Kidney (tissue), 14 donors: ENCODE data around the gene UBAP1L. TPM values are rescaled to one million over a fixed set of nuclear protein-coding genes. Genes with fewer than 3 reads are reported as not detected.
A peak's percentile ranks its signal among the peaks of the same experiment; 100 is the strongest.

ENCODE experiments used
- DNase-seq, 5 donors: peaks; one replicate each; pipeline ENCODE4 v3.0.0-alpha.2; 2013 to 2020
- FAIRE-seq: peaks from 2 replicates; lab custom pipeline; 2012; peaks lifted over from hg19 to GRCh38; lab: Jason Lieb, UNC
- H3K27ac ChIP-seq, 2 donors: one replicate each; pipeline ENCODE4 v1.7.0; 2013; ENCODE audit warnings: low read depth in 2 of 2, low read length in 2 of 2, inconsistent platforms in 1 of 2
- H3K27me3 ChIP-seq: one replicate; pipeline ENCODE4 v1.7.1; 2013; ENCODE audit warnings: low read length, inconsistent platforms; ENCODE audit not compliant: control insufficient read depth, insufficient read depth
- H3K36me3 ChIP-seq, 3 donors: one replicate each; pipeline versions ENCODE4 v1.7.0 to v1.7.1; 2013; ENCODE audit warnings: low read length in 3 of 3, control low read depth in 1 of 3, inconsistent platforms in 1 of 3; ENCODE audit not compliant: insufficient read depth in 3 of 3, control insufficient read depth in 2 of 3
- H3K4me1 ChIP-seq, 3 donors: one replicate each; pipeline versions ENCODE4 v1.7.0 to v1.7.1; 2013; ENCODE audit warnings: low read length in 3 of 3, inconsistent platforms in 1 of 3, low read depth in 1 of 3; ENCODE audit not compliant: control insufficient read depth in 2 of 3, insufficient read depth in 2 of 3
- H3K4me3 ChIP-seq, 3 donors: one replicate each; pipeline versions ENCODE4 v1.7.0 to v1.8.1; 2013; ENCODE audit warnings: low read length in 3 of 3, control low read depth in 1 of 3, inconsistent platforms in 1 of 3
- H3K9ac ChIP-seq, 3 donors: one replicate each; pipeline versions ENCODE4 v1.7.0 to v1.7.1; 2013; ENCODE audit warnings: low read length in 3 of 3, control low read depth in 1 of 3, inconsistent platforms in 1 of 3
- H3K9me3 ChIP-seq, 3 donors: one replicate each; pipeline versions ENCODE4 v1.7.0 to v1.7.1; 2013; ENCODE audit warnings: low read length in 3 of 3, control low read depth in 1 of 3, inconsistent platforms in 1 of 3; ENCODE audit not compliant: control insufficient read depth in 2 of 3, insufficient read depth in 1 of 3
- intact Hi-C: fragments of 100-400 bp; cut with DNase I; formaldehyde crosslinking; loops from one replicate; pipeline ENCODE4 v1.11.1; 2022
- polyA plus RNA-seq: library from polyadenylated mRNA; stranded (reverse); fragments of 350-450 nt; fragmentation: Illumina TruSeq; extraction: RNeasy Lipid Tissue Mini Kit (QIAGEN cat#74804); gene quantifications from one replicate; pipeline ENCODE4 v1.2.3, GENCODE V29; 2014; ENCODE audit warnings: low read depth, low replicate concordance; ENCODE audit not compliant: insufficient read depth
- total RNA-seq: library from RNA; stranded (reverse); fragmentation: NEBNext Ultra II Directional; extraction: Animal tissue kit (Norgen Biotek cat#: 25700); gene quantifications from one replicate; pipeline ENCODE4 v1.2.1, GENCODE V29; 2021
- TF ChIP-seq, protein P1 (sequence below): IDR thresholded peaks from 3 replicates; pipeline ENCODE4 v1.5.1; 2012; ENCODE audit warnings: mild to moderate bottlenecking, moderate library complexity, borderline replicate concordance; ENCODE audit not compliant: insufficient read depth; ENCODE audit errors: extremely low read depth
- donor health status: control.
- donor health status: control.
- donor health status: control.
- donor health status: control.
- donor health status: control.
- donor health status: DM: yes; HTN: yes; CAD: no.
- donor health status: Normal renal cell carcinoma (clear cell type).

Gene UBAP1L
- total and polyA plus RNA-seq, 2 donors from 2014 or later, result 2.1 to 5.4 TPM

DNA sequence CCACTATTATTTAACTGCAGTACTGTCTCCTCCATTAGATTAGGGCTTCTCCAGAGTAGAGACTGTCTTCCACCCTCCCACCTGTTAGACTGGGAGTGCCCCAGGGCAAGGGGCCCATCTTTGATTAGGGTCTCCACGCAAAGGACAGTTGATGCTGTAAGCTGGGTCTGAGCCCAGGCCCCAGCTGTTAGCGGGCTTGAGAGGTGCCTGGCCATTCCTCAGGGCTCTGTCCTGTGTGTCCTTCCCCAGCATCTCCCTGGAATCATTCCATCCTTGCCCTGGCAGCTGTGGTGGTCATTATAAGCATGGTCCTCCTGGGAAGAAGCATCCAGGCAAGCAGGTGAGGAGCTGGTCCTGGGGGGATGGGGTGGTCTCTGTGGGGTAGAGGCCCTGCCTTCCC lies 63.7 kb downstream of the UBAP1L start:
- H3K27ac ChIP-seq, result no peak overlapping the region
- H3K9ac ChIP-seq, result no peak overlapping the region
- intact Hi-C loops, result no loop called here
- DNase-seq, result no peak
- no peak overlapping the region for H3K4me3 ChIP-seq
- no peaks in the 10 kb centered on the region for H3K36me3 ChIP-seq
- no peaks in the 10 kb centered on the region for H3K9me3 ChIP-seq
- H3K27me3 ChIP-seq, result no peaks in the 10 kb centered on the region
- peaks cover 0 to 8% (median 4%) of the 10 kb centered on the region in 3 donors for H3K4me1 ChIP-seq
- TF ChIP-seq, protein P1, sequence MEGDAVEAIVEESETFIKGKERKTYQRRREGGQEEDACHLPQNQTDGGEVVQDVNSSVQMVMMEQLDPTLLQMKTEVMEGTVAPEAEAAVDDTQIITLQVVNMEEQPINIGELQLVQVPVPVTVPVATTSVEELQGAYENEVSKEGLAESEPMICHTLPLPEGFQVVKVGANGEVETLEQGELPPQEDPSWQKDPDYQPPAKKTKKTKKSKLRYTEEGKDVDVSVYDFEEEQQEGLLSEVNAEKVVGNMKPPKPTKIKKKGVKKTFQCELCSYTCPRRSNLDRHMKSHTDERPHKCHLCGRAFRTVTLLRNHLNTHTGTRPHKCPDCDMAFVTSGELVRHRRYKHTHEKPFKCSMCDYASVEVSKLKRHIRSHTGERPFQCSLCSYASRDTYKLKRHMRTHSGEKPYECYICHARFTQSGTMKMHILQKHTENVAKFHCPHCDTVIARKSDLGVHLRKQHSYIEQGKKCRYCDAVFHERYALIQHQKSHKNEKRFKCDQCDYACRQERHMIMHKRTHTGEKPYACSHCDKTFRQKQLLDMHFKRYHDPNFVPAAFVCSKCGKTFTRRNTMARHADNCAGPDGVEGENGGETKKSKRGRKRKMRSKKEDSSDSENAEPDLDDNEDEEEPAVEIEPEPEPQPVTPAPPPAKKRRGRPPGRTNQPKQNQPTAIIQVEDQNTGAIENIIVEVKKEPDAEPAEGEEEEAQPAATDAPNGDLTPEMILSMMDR, result no peak
- FAIRE-seq, result no peak

DNA sequence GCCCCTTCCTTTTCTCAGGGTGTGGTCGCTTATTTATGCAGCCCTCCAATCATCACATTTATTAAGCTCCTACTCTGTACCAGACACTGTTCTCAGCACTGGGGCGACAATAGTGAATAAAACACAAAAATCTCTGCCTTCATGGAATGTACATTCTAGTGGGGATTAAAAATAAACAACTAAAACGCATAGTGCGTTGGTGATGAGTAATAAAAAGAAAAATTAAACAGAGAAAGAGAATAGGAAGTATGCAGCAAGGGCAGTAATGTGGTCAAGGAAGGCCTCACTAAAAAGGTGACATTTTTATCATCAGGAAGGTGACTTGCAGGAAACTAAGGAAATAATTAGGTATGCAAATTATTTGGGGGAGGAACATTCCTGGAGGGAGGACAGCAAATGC lies 64.7 kb downstream of the UBAP1L start:
- Histone ChIP-seq H3K9ac (no peak overlapping the region), H3K4me3 (no peak overlapping the region), H3K4me1 (peaks cover 3 to 7% (median 7%) of the 10 kb centered on the region in 3 donors), H3K27ac (no peak overlapping the region), H3K36me3 (no peaks in the 10 kb centered on the region), H3K27me3 (no peaks in the 10 kb centered on the region), H3K9me3 (no peaks in the 10 kb centered on the region)
- DNase-seq (no peak), FAIRE-seq (no peak)
- intact Hi-C loops, result no loop called here
- TF ChIP-seq, protein P1, result no peak

- no peak for FAIRE-seq
- TF ChIP-seq, protein P1, result no peak
These were observed 65.6 kb downstream of the UBAP1L start for GRCh38 chr15:65049418-65049840.

GRCh38 chr15:65048241-65048640 lies 66.8 kb downstream of the UBAP1L start:
- Histone ChIP-seq H3K9ac (no peak overlapping the region), H3K4me1 (peaks cover 5 to 20% (median 14%) of the 10 kb centered on the region in 3 donors), H3K4me3 (no peak overlapping the region), H3K27me3 (no peaks in the 10 kb centered on the region), H3K36me3 (no peaks in the 10 kb centered on the region), H3K9me3 (no peaks in the 10 kb centered on the region), H3K27ac (no peak overlapping the region)
- FAIRE-seq (no peak), DNase-seq (peak in 1 of 5 donors; percentile 31)
- TF ChIP-seq, protein P1, result no peak
- intact Hi-C loops, result no loop called here

More at GRCh38 chr15:65049418-65049840, 65.6 kb downstream of the UBAP1L start:
- Histone ChIP-seq H3K4me1 (peaks cover 5 to 14% (median 10%) of the 10 kb centered on the region in 3 donors), H3K4me3 (peak overlapping the region; percentile 38 to 66 (median 55)), H3K27me3 (no peaks in the 10 kb centered on the region), H3K9me3 (no peaks in the 10 kb centered on the region), H3K27ac (no peak overlapping the region), H3K9ac (no peak overlapping the region), H3K36me3 (no peaks in the 10 kb centered on the region)
- DNase-seq, result peak; percentile 92 to 96 (median 95)
- intact Hi-C loops, result no loop called here
